ENCODE measurements around the gene GAA. TPM values are rescaled to one million over a fixed set of nuclear protein-coding genes. Genes with fewer than 3 reads are reported as not detected.
"Not testable (repeated sequence)": the region's sequence is repeated elsewhere in the genome, so short reads cannot be mapped to it uniquely, and the experiment has no call there.

Gene GAA
- total RNA-seq, 5 donors from 2014 or later (not counting 1 experiment from before 2014, with no cell fraction given): 32.0 to 47.2 (median 42.1) TPM

GRCh38 chr17:80151333-80151732 lies 50.0 kb downstream of the GAA start:
- POLR2A ChIA-PET: no interaction called here
- Histone ChIP-seq H3K27me3 (replicated peaks in 1 of 2; ENCODE audit: control insufficient read depth in 2 of 2, extremely low read depth in 1 of 2, insufficient read depth in 2 of 2, low read length in 1 of 2) (no peaks in the 10 kb centered on the region), H3K4me1 (ENCODE audit: control insufficient read depth in 1 of 2, extremely low read depth in 1 of 2, insufficient read depth in 2 of 2, low read length in 2 of 2) (peaks cover 5 to 24% of the 10 kb centered on the region in 2 experiments), H3K4me3 (ENCODE audit: control insufficient read depth in 1 of 2, extremely low read depth in 1 of 2, low read length in 1 of 2) (no peak overlapping the region), H3K27ac (ENCODE audit: low read length) (no peak overlapping the region), H3K9me3 (no peaks in the 10 kb centered on the region), H3K36me3 (ENCODE audit: control insufficient read depth in 2 of 2, extremely low read depth in 1 of 2, insufficient read depth in 1 of 2, low read length in 1 of 2) (no peaks in the 10 kb centered on the region)
- H3K4me1 Mint-ChIP-seq: peaks cover 25 to 37% (median 26%) of the 10 kb centered on the region in 3 donors
- no peak overlapping the region for H3K27ac Mint-ChIP-seq
- DNase-seq (no peak), ATAC-seq (replicated peaks in 1 of 4) (no peak)
- H3K36me3 Mint-ChIP-seq: no peaks in the 10 kb centered on the region
- peak overlapping the region in 1 of 3 donors; percentile 25 for H3K4me3 Mint-ChIP-seq
- H3K9me3 Mint-ChIP-seq: peaks cover 3 to 14% (median 5%) of the 10 kb centered on the region in 3 donors
- CTCF ChIA-PET: no interaction called here
- WGBS (ENCODE audit: insufficient coverage): 92% methylated on average over 2 of the region's 5 CpGs
- H3K27me3 Mint-ChIP-seq: no peaks in the 10 kb centered on the region

DNA sequence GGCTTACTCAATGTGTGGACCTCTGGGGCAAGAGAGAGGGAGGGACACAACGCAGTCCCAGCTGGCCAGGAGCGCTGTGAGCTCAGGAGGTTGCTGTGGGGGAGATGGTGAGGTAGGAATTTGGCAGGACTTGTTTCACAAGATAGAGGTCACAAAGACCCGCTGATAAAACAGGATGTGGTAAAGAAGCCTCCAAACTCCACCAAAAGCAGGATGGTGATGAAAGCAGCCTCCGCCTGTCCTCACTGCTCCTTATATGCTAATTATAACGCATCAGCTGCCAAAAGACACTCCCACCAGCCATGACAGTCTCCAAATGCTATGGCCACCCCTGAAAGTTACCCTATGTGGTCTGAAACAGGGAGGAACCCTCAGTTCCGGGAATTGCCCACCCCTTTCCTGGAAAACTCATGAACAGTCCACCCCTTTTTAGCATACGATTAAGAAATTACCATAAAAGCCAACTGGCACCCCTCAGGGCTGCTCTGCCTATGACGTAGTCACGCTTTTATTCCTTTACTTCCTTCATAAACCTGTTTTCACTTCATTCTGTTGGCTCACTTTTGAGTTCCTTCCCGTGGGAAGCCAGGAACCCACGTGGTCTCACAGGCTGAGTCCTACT lies 50.8 kb downstream of the GAA start:
- no peak overlapping the region for H3K4me3 Mint-ChIP-seq
- H3K4me1 ChIP-seq (ENCODE audit: control insufficient read depth in 1 of 2, extremely low read depth in 1 of 2, insufficient read depth in 2 of 2, low read length in 2 of 2): peaks cover 5 to 23% of the 10 kb centered on the region in 2 experiments
- H3K9me3 ChIP-seq: no peaks in the 10 kb centered on the region
- H3K9me3 Mint-ChIP-seq: peaks cover 3 to 14% (median 5%) of the 10 kb centered on the region in 3 donors
- no peaks in the 10 kb centered on the region for H3K36me3 ChIP-seq (ENCODE audit: control insufficient read depth in 2 of 2, extremely low read depth in 1 of 2, insufficient read depth in 1 of 2, low read length in 1 of 2)
- ChIA-PET POLR2A (no interaction called here), CTCF (no interaction called here)
- peaks cover 20 to 34% (median 24%) of the 10 kb centered on the region in 3 donors for H3K4me1 Mint-ChIP-seq
- peaks cover 0 to 4% of the 10 kb centered on the region in 2 experiments for H3K27me3 ChIP-seq (replicated peaks in 1 of 2; ENCODE audit: control insufficient read depth in 2 of 2, extremely low read depth in 1 of 2, insufficient read depth in 2 of 2, low read length in 1 of 2)
- ATAC-seq (replicated peaks in 1 of 4) (no peak), DNase-seq (no peak)
- H3K4me3 ChIP-seq (ENCODE audit: control insufficient read depth in 1 of 2, extremely low read depth in 1 of 2, low read length in 1 of 2): no peak overlapping the region
- H3K36me3 Mint-ChIP-seq: no peaks in the 10 kb centered on the region
- peak overlapping the region; percentile 39 to 55 for H3K27ac Mint-ChIP-seq
- H3K27ac ChIP-seq (ENCODE audit: low read length): no peak overlapping the region
- H3K27me3 Mint-ChIP-seq: no peaks in the 10 kb centered on the region
- WGBS (ENCODE audit: insufficient coverage): 74% methylated on average over 6 of the region's 11 CpGs

- Histone ChIP-seq H3K9me3 (no peaks in the 10 kb centered on the region), H3K27ac (ENCODE audit: low read length) (no peak overlapping the region), H3K4me3 (ENCODE audit: control insufficient read depth in 1 of 2, extremely low read depth in 1 of 2, low read length in 1 of 2) (no peak overlapping the region), H3K36me3 (ENCODE audit: control insufficient read depth in 2 of 2, extremely low read depth in 1 of 2, insufficient read depth in 1 of 2, low read length in 1 of 2) (no peaks in the 10 kb centered on the region), H3K27me3 (replicated peaks in 1 of 2; ENCODE audit: control insufficient read depth in 2 of 2, extremely low read depth in 1 of 2, insufficient read depth in 2 of 2, low read length in 1 of 2) (peaks cover 0 to 4% of the 10 kb centered on the region in 2 experiments), H3K4me1 (ENCODE audit: control insufficient read depth in 1 of 2, extremely low read depth in 1 of 2, insufficient read depth in 2 of 2, low read length in 2 of 2) (peaks cover 3 to 19% of the 10 kb centered on the region in 2 experiments)
- Mint-ChIP-seq H3K36me3 (no peaks in the 10 kb centered on the region), H3K9me3 (peaks cover 3 to 14% (median 5%) of the 10 kb centered on the region in 3 donors), H3K4me1 (peaks cover 18 to 30% (median 22%) of the 10 kb centered on the region in 3 donors), H3K4me3 (no peak overlapping the region), H3K27me3 (no peaks in the 10 kb centered on the region), H3K27ac (peak overlapping the region in 1 of 2 donors; percentile 6)
- no peak for ATAC-seq (replicated peaks in 1 of 4)
- CTCF ChIA-PET: no interaction called here
- POLR2A ChIA-PET: no interaction called here
- DNase-seq: no peak
- WGBS (ENCODE audit: insufficient coverage): 94% methylated on average over 3 of the region's 3 CpGs
Measured at GRCh38 chr17:80153004-80153403, 51.6 kb downstream of the GAA start.

- no peak overlapping the region for H3K27ac ChIP-seq (ENCODE audit: low read length)
- peaks cover 0 to 13% of the 10 kb centered on the region in 2 experiments for H3K4me1 ChIP-seq (ENCODE audit: control insufficient read depth in 1 of 2, extremely low read depth in 1 of 2, insufficient read depth in 2 of 2, low read length in 2 of 2)
- ATAC-seq (replicated peaks in 1 of 4): no peak
- H3K9me3 Mint-ChIP-seq: peaks cover 3 to 14% (median 5%) of the 10 kb centered on the region in 3 donors
- peaks cover 9 to 23% (median 14%) of the 10 kb centered on the region in 3 donors for H3K4me1 Mint-ChIP-seq
- H3K36me3 ChIP-seq (ENCODE audit: control insufficient read depth in 2 of 2, extremely low read depth in 1 of 2, insufficient read depth in 1 of 2, low read length in 1 of 2): no peaks in the 10 kb centered on the region
- H3K4me3 ChIP-seq (ENCODE audit: control insufficient read depth in 1 of 2, extremely low read depth in 1 of 2, low read length in 1 of 2): no peak overlapping the region
- H3K9me3 ChIP-seq: no peaks in the 10 kb centered on the region
- no peaks in the 10 kb centered on the region for H3K36me3 Mint-ChIP-seq
- no peak for DNase-seq
- 76% methylated on average over 3 of the region's 5 CpGs for WGBS (ENCODE audit: insufficient coverage)
- no peak overlapping the region for H3K27ac Mint-ChIP-seq
- no peak overlapping the region for H3K4me3 Mint-ChIP-seq
- no peaks in the 10 kb centered on the region for H3K27me3 Mint-ChIP-seq
- ChIA-PET CTCF (no interaction called here), POLR2A (interaction anchor here (0.7 kb wide), 2 partner anchors 101 to 326 kb away, joined by 4 to 5 read pairs; no protein-coding TSS in a partner anchor)
- H3K27me3 ChIP-seq (replicated peaks in 1 of 2; ENCODE audit: control insufficient read depth in 2 of 2, extremely low read depth in 1 of 2, insufficient read depth in 2 of 2, low read length in 1 of 2): peaks cover 0 to 4% of the 10 kb centered on the region in 2 experiments
Measured at GRCh38 chr17:80154166-80154565, 52.8 kb downstream of the GAA start.

- H3K27ac Mint-ChIP-seq; ATAC-seq (replicated peaks in 1 of 4); H3K27me3 ChIP-seq (replicated peaks in 1 of 2; ENCODE audit: control insufficient read depth in 2 of 2, extremely low read depth in 1 of 2, insufficient read depth in 2 of 2, low read length in 1 of 2); H3K27ac ChIP-seq (ENCODE audit: low read length); H3K36me3 Mint-ChIP-seq; H3K9me3 ChIP-seq; DNase-seq; H3K36me3 ChIP-seq (ENCODE audit: control insufficient read depth in 2 of 2, extremely low read depth in 1 of 2, insufficient read depth in 1 of 2, low read length in 1 of 2); POLR2A ChIA-PET; CTCF ChIA-PET; H3K4me3 Mint-ChIP-seq; H3K4me3 ChIP-seq (ENCODE audit: control insufficient read depth in 1 of 2, extremely low read depth in 1 of 2, low read length in 1 of 2): not testable (repeated sequence)
- Mint-ChIP-seq H3K9me3 (peaks cover 3 to 14% (median 5%) of the 10 kb centered on the region in 3 donors), H3K4me1 (peaks cover 9 to 18% (median 11%) of the 10 kb centered on the region in 3 donors), H3K27me3 (peaks cover 7 to 12% of the 10 kb centered on the region in 2 donors)
- WGBS (ENCODE audit: insufficient coverage): 67% methylated on average over 1 of the region's 2 CpGs
- H3K4me1 ChIP-seq (ENCODE audit: control insufficient read depth in 1 of 2, extremely low read depth in 1 of 2, insufficient read depth in 2 of 2, low read length in 2 of 2): peaks cover 0 to 13% of the 10 kb centered on the region in 2 experiments
Measured at GRCh38 chr17:80155600-80155999, 54.2 kb downstream of the GAA start.

- no peaks in the 10 kb centered on the region for H3K36me3 Mint-ChIP-seq
- DNase-seq (no peak), ATAC-seq (replicated peaks in 1 of 4) (no peak)
- no peak overlapping the region for H3K4me3 Mint-ChIP-seq
- Histone ChIP-seq H3K36me3 (ENCODE audit: control insufficient read depth in 2 of 2, extremely low read depth in 1 of 2, insufficient read depth in 1 of 2, low read length in 1 of 2) (no peaks in the 10 kb centered on the region), H3K9me3 (no peaks in the 10 kb centered on the region), H3K4me1 (ENCODE audit: control insufficient read depth in 1 of 2, extremely low read depth in 1 of 2, insufficient read depth in 2 of 2, low read length in 2 of 2) (no peaks in the 10 kb centered on the region), H3K27ac (ENCODE audit: low read length) (no peak overlapping the region), H3K27me3 (replicated peaks in 1 of 2; ENCODE audit: control insufficient read depth in 2 of 2, extremely low read depth in 1 of 2, insufficient read depth in 2 of 2, low read length in 1 of 2) (peaks cover 0 to 8% of the 10 kb centered on the region in 2 experiments), H3K4me3 (ENCODE audit: control insufficient read depth in 1 of 2, extremely low read depth in 1 of 2, low read length in 1 of 2) (no peak overlapping the region)
- H3K4me1 Mint-ChIP-seq: peaks cover 0 to 4% (median 0%) of the 10 kb centered on the region in 3 donors
- POLR2A ChIA-PET: no interaction called here
- H3K9me3 Mint-ChIP-seq: peaks cover 3 to 8% (median 5%) of the 10 kb centered on the region in 3 donors
- peaks cover 7 to 14% of the 10 kb centered on the region in 2 donors for H3K27me3 Mint-ChIP-seq
- CTCF ChIA-PET: interaction anchor here in 1 of 2 donors (1.0 kb wide), 1 partner anchor 57 kb away, joined by 3 read pairs; the partner anchor contains the start of gene GAA
- H3K27ac Mint-ChIP-seq: no peak overlapping the region
- WGBS (ENCODE audit: insufficient coverage): 80% methylated on average over 1 of the region's 2 CpGs
Measured at GRCh38 chr17:80158846-80159245, 57.5 kb downstream of the GAA start.
